Hematopoietic multipotent progenitor cell treated with erythropoietin and hydrocortisone succinate and interleukin-3 and kit ligand, for 17 days (in vitro differentiated cells): ENCODE measurements around the gene FREM1.

Source experiments
- DNase-seq: peaks from one replicate; pipeline ENCODE4 v3.0.0-alpha.2; 2015; ENCODE audit warnings: low spot score

FREM1 gene

GRCh38 chr9:14909181-14909580, 1.0 kb downstream of the FREM1 start:
- DNase-seq = no peak

GRCh38 chr9:14908295-14909180, 1.7 kb downstream of the FREM1 start:
- no peak for DNase-seq

GRCh38 chr9:14907696-14908095, 2.5 kb downstream of the FREM1 start:
- no peak for DNase-seq

GRCh38 chr9:14907360-14907685, 2.9 kb downstream of the FREM1 start:
- DNase-seq = no peak

- DNase-seq = no peak
Measured at GRCh38 chr9:14906644-14907359, 3.4 kb downstream of the FREM1 start.

GRCh38 chr9:14906000-14906399, 4.2 kb downstream of the FREM1 start:
- DNase-seq = no peak

GRCh38 chr9:14903040-14903439, 7.2 kb downstream of the FREM1 start:
- DNase-seq = no peak

- no peak for DNase-seq
Measured at GRCh38 chr9:14902561-14902960, 7.7 kb downstream of the FREM1 start.

GRCh38 chr9:14899815-14900193, 10.4 kb downstream of the FREM1 start:
- DNase-seq = no peak

- no peak for DNase-seq
Measured at GRCh38 chr9:14899042-14899814, 11.0 kb downstream of the FREM1 start.

- no peak for DNase-seq
Measured at GRCh38 chr9:14895806-14896205, 14.4 kb downstream of the FREM1 start.

GRCh38 chr9:14893280-14893679, 16.9 kb downstream of the FREM1 start:
- no peak for DNase-seq

- DNase-seq = no peak
Measured at GRCh38 chr9:14891332-14891731, 18.9 kb downstream of the FREM1 start.

GRCh38 chr9:14889451-14889850, 20.8 kb downstream of the FREM1 start:
- no peak for DNase-seq

GRCh38 chr9:14888875-14889274, 21.4 kb downstream of the FREM1 start:
- DNase-seq = no peak

- no peak for DNase-seq
Measured at GRCh38 chr9:14888272-14888671, 22.0 kb downstream of the FREM1 start.

- no peak for DNase-seq
Measured at GRCh38 chr9:14887149-14887548, 23.1 kb downstream of the FREM1 start.

GRCh38 chr9:14883310-14883944, 26.8 kb downstream of the FREM1 start:
- no peak for DNase-seq

GRCh38 chr9:14882090-14882489, 28.1 kb downstream of the FREM1 start:
- DNase-seq = no peak

- DNase-seq = no peak
Measured at GRCh38 chr9:14881006-14881405, 29.2 kb downstream of the FREM1 start.

- DNase-seq = no peak
Measured at GRCh38 chr9:14870090-14870489, 40.1 kb downstream of the FREM1 start.

- no peak for DNase-seq
Measured at GRCh38 chr9:14869671-14870070, 40.6 kb downstream of the FREM1 start.
